Cardiac fibroblast (primary cell): ENCODE measurements around the gene MAP7.
"Not testable (repeated sequence)": the region's sequence is repeated elsewhere in the genome, so short reads cannot be mapped to it uniquely, and the experiment has no call there.

ENCODE experiments used
- DNase-seq, 2 donors: peaks; one replicate each; pipeline versions ENCODE4 v3.0.0 to v3.0.0-alpha.2; 2010; ENCODE audit warnings: low read depth in 2 of 2
- H3K4me3 ChIP-seq, 2 donors: replicated peaks in 1 of 2; 1 replicate in 1 of 2; 2 replicates in 1 of 2; pipeline ENCODE4 v1.5.1; 2011; ENCODE audit warnings: low read depth in 2 of 2, low read length in 2 of 2, mild to moderate bottlenecking in 2 of 2, moderate library complexity in 1 of 2
- TF ChIP-seq, protein P1 (sequence below): IDR thresholded peaks from one replicate; pipeline ENCODE4 v1.5.1; 2011; ENCODE audit warnings: low read depth, mild to moderate bottlenecking, low read length, inconsistent platforms

MAP7 gene

GRCh38 chr6:136501514-136501913, 48.7 kb downstream of the MAP7 start:
- DNase-seq: no peak
- TF ChIP-seq, protein P1, sequence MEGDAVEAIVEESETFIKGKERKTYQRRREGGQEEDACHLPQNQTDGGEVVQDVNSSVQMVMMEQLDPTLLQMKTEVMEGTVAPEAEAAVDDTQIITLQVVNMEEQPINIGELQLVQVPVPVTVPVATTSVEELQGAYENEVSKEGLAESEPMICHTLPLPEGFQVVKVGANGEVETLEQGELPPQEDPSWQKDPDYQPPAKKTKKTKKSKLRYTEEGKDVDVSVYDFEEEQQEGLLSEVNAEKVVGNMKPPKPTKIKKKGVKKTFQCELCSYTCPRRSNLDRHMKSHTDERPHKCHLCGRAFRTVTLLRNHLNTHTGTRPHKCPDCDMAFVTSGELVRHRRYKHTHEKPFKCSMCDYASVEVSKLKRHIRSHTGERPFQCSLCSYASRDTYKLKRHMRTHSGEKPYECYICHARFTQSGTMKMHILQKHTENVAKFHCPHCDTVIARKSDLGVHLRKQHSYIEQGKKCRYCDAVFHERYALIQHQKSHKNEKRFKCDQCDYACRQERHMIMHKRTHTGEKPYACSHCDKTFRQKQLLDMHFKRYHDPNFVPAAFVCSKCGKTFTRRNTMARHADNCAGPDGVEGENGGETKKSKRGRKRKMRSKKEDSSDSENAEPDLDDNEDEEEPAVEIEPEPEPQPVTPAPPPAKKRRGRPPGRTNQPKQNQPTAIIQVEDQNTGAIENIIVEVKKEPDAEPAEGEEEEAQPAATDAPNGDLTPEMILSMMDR: no peak
- no peak overlapping the region for H3K4me3 ChIP-seq

- no peak for DNase-seq
- TF ChIP-seq, protein P1: no peak
These were observed 49.1 kb downstream of the MAP7 start for GRCh38 chr6:136501096-136501495.

GRCh38 chr6:136500414-136500813, 49.8 kb downstream of the MAP7 start:
- H3K4me3 ChIP-seq: no peak overlapping the region
- TF ChIP-seq, protein P1: no peak
- DNase-seq: no peak

More at GRCh38 chr6:136501096-136501495, 49.1 kb downstream of the MAP7 start:
- H3K4me3 ChIP-seq: no peak overlapping the region

- H3K4me3 ChIP-seq: no peak overlapping the region
- TF ChIP-seq, protein P1: no peak
- no peak for DNase-seq
These were observed 50.9 kb downstream of the MAP7 start for GRCh38 chr6:136499370-136499769.

GRCh38 chr6:136496449-136496848, 53.8 kb downstream of the MAP7 start:
- DNase-seq, H3K4me3 ChIP-seq: not testable (repeated sequence)

- TF ChIP-seq, protein P1: no peak
- DNase-seq: no peak
These were observed 55.5 kb downstream of the MAP7 start for GRCh38 chr6:136494710-136495109.

DNA sequence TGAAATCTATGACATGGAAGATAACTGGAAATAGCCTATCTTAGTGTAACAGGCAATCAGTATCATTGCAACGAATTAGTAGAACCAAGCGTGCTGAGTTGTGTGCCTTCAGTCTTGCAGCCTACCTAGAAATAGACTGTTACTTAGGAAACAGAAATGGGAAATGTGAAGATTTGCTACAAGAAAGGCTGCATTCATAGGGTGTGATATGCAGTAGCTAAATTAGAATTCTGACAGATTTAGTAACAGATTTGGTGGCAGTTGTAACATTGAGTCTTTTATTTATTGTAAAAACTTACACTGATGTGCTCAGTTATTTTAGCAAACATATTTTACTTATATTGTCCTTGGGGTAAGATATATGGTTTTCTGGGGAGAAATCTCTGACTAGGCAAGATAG, 56.2 kb downstream of the MAP7 start:
- H3K4me3 ChIP-seq: no peak overlapping the region
- DNase-seq: no peak
- TF ChIP-seq, protein P1: no peak

More at GRCh38 chr6:136494710-136495109, 55.5 kb downstream of the MAP7 start:
- H3K4me3 ChIP-seq: no peak overlapping the region
